OCI-LY3 (cell line): ENCODE measurements around the gene ALKBH4.
"Not testable (repeated sequence)": the region's sequence is repeated elsewhere in the genome, so short reads cannot be mapped to it uniquely, and the experiment has no call there.

ENCODE experiments used
- EZH2phosphoT487 ChIP-seq: fragments of 200-600 bp; shearing (Covaris generic); IDR thresholded peaks from 2 replicates; pipeline ENCODE4 v1.6.1; 2018; ENCODE audit warnings: antibody characterized with exemption, mixed run types, low read depth
- TF ChIP-seq, protein P1 (sequence below): fragments of 200-600, 300-600 bp; sonication (generic); IDR thresholded peaks from 2 replicates; pipeline ENCODE4 v1.5.1; 2014; ENCODE audit warnings: antibody characterized with exemption, low read length, low read depth

DNA sequence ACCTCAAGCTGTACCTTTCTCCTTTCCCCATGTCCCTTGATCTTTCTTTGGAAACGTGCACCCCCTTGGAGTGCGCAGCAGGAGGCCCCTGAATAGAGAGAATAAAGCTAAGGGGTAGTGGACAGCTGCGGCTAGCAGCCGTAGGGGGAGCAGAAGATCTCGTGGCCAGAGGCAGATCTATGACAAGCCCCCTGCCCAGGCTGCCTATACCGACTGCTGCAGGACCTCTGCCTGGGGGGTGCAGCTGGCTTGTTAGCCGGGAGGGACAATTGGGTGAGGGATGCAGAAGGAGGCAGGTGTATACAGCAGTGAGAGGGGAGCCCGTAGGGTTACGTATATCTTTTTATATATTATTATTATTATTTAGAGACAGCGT, 14.5 kb upstream of the ALKBH4 start:
- TF ChIP-seq, protein P1, sequence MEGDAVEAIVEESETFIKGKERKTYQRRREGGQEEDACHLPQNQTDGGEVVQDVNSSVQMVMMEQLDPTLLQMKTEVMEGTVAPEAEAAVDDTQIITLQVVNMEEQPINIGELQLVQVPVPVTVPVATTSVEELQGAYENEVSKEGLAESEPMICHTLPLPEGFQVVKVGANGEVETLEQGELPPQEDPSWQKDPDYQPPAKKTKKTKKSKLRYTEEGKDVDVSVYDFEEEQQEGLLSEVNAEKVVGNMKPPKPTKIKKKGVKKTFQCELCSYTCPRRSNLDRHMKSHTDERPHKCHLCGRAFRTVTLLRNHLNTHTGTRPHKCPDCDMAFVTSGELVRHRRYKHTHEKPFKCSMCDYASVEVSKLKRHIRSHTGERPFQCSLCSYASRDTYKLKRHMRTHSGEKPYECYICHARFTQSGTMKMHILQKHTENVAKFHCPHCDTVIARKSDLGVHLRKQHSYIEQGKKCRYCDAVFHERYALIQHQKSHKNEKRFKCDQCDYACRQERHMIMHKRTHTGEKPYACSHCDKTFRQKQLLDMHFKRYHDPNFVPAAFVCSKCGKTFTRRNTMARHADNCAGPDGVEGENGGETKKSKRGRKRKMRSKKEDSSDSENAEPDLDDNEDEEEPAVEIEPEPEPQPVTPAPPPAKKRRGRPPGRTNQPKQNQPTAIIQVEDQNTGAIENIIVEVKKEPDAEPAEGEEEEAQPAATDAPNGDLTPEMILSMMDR, result not testable (repeated sequence)
- not testable (repeated sequence) for TF ChIP-seq EZH2phosphoT487
